H1 (cell line): ENCODE data around the gene CALCR. TPM values are rescaled to one million over a fixed set of nuclear protein-coding genes. Genes with fewer than 3 reads are reported as not detected.

Experiments used
- CTCF ChIA-PET: fragments of 300-600 bp; sonication (Branson Sonifier 250); formaldehyde crosslinking; loops from one replicate; lab custom pipeline; 2021; ENCODE audit not compliant: partially characterized antibody; lab: Charles Lee
- POLR2A ChIA-PET: fragments of 300-600 bp; sonication (Branson Sonifier 250); formaldehyde crosslinking; loops from one replicate; lab custom pipeline; 2021; ENCODE audit warnings: inconsistent platforms; ENCODE audit not compliant: partially characterized antibody; lab: Charles Lee
- DNase-seq, 2 experiments: peaks; one replicate each; pipeline versions ENCODE4 v3.0.0 to v3.0.0-alpha.2; 2010 to 2022; ENCODE audit warnings: low spot score in 2 of 2, low read depth in 1 of 2, mixed read lengths in 1 of 2
- FAIRE-seq: peaks from 2 replicates; lab custom pipeline; 2011; peaks lifted over from hg19 to GRCh38; lab: Jason Lieb, UNC
- H2AFZ ChIP-seq: 2 replicates; pipeline ENCODE4 v1.8.1; 2012; ENCODE audit warnings: low read length, inconsistent platforms
- H2AK5ac ChIP-seq: 2 replicates; pipeline ENCODE4 v1.6.1; 2013; ENCODE audit warnings: low read depth, low read length
- H2BK120ac ChIP-seq: replicated peaks from 2 replicates; pipeline ENCODE3; 2013; ENCODE audit warnings: low read depth, low read length, inconsistent platforms
- H2BK12ac ChIP-seq: 2 replicates; pipeline ENCODE4 v1.6.1; 2013; ENCODE audit warnings: low read depth, low read length
- H2BK15ac ChIP-seq: 2 replicates; pipeline ENCODE4 v1.6.1; 2013; ENCODE audit warnings: low read length
- H2BK20ac ChIP-seq: 2 replicates; pipeline ENCODE4 v1.6.1; 2013; ENCODE audit warnings: low read length
- H2BK5ac ChIP-seq: 2 replicates; pipeline ENCODE4 v1.6.1; 2013; ENCODE audit warnings: low read depth, low read length
- H3K14ac ChIP-seq: 2 replicates; pipeline ENCODE4 v1.6.1; 2013; ENCODE audit warnings: inconsistent platforms; ENCODE audit not compliant: insufficient read length
- H3K18ac ChIP-seq: 2 replicates; pipeline ENCODE4 v1.6.1; 2013; ENCODE audit warnings: low read length; ENCODE audit errors: extremely low read depth
- H3K23ac ChIP-seq: 2 replicates; pipeline ENCODE4 v1.6.1; 2013; ENCODE audit warnings: inconsistent platforms; ENCODE audit not compliant: insufficient read length
- H3K23me2 ChIP-seq: 2 replicates; pipeline ENCODE4 v1.6.1; 2013; ENCODE audit warnings: low read depth, low read length
- H3K27ac ChIP-seq: 2 replicates; pipeline ENCODE4 v1.6.1; 2011; ENCODE audit warnings: low read depth, low read length, inconsistent platforms
- H3K27me3 ChIP-seq, 4 experiments: replicated peaks in 1 of 4; 1 replicate in 1 of 4; 2 replicates in 3 of 4; pipeline versions ENCODE4 v1.6.1 to v1.8.1; 2011 to 2013; ENCODE audit warnings: low read length in 3 of 4, mild to moderate bottlenecking in 3 of 4, inconsistent platforms in 2 of 4, mixed read lengths in 2 of 4, moderate library complexity in 1 of 4; ENCODE audit not compliant: control insufficient read depth in 3 of 4, insufficient read depth in 3 of 4; ENCODE audit errors: extremely low read depth in 1 of 4
- H3K36me3 ChIP-seq, 4 experiments: 2 replicates each; pipeline versions ENCODE4 v1.6.1 to v1.8.1; 2011 to 2013; ENCODE audit warnings: mild to moderate bottlenecking in 4 of 4, low read length in 3 of 4, moderate library complexity in 2 of 4, control low read depth in 1 of 4, inconsistent platforms in 1 of 4; ENCODE audit not compliant: insufficient read depth in 4 of 4, control insufficient read depth in 2 of 4
- H3K4ac ChIP-seq: replicated peaks from 2 replicates; pipeline ENCODE3; 2013; ENCODE audit warnings: low read length, low read depth, mixed read lengths, inconsistent platforms; ENCODE audit not compliant: insufficient read length
- H3K4me1 ChIP-seq, 4 experiments: replicated peaks in 1 of 4; 1 replicate in 1 of 4; 2 replicates in 3 of 4; pipeline versions ENCODE4 v1.6.1 to v1.8.1; 2011 to 2013; ENCODE audit warnings: low read length in 3 of 4, inconsistent platforms in 2 of 4, mixed read lengths in 1 of 4; ENCODE audit not compliant: insufficient read depth in 4 of 4, control insufficient read depth in 3 of 4
- H3K4me2 ChIP-seq, 2 experiments: 2 replicates each; pipeline versions ENCODE4 v1.6.1 to v1.8.1; 2011 to 2013; ENCODE audit warnings: low read depth in 2 of 2, low read length in 2 of 2, control low read depth in 1 of 2, inconsistent platforms in 1 of 2, mild to moderate bottlenecking in 1 of 2; ENCODE audit not compliant: insufficient read depth in 1 of 2
- H3K4me3 ChIP-seq, 4 experiments: fragments of 200-600, 300-600 bp in 1 of 4; sonication (generic), shearing (Covaris generic), sonication (Bioruptor Twin) in 1 of 4; 2 replicates each; pipeline versions ENCODE4 v1.5.1 to v1.8.1; 2011 to 2016; ENCODE audit warnings: low read length in 4 of 4, low read depth in 3 of 4, control low read depth in 2 of 4, inconsistent platforms in 2 of 4, mild to moderate bottlenecking in 2 of 4, mixed read lengths in 1 of 4, moderate library complexity in 1 of 4; ENCODE audit not compliant: insufficient read depth in 2 of 4; ENCODE audit errors: extremely low read depth in 1 of 4
- H3K56ac ChIP-seq: replicated peaks from 2 replicates; pipeline ENCODE3; 2013; ENCODE audit warnings: low read depth, mild to moderate bottlenecking, mixed read lengths, low read length, inconsistent platforms; ENCODE audit not compliant: insufficient read length
- H3K79me1 ChIP-seq: 2 replicates; pipeline ENCODE4 v1.6.1; 2013; ENCODE audit warnings: low read depth, low read length, control low read depth
- H3K79me2 ChIP-seq, 2 experiments: 2 replicates each; pipeline versions ENCODE4 v1.6.1 to v1.8.1; 2012 to 2013; ENCODE audit warnings: low read length in 2 of 2, mild to moderate bottlenecking in 2 of 2, inconsistent platforms in 1 of 2; ENCODE audit not compliant: insufficient read depth in 2 of 2, control insufficient read depth in 1 of 2
- H3K9ac ChIP-seq, 4 experiments: replicated peaks in 1 of 4; 1 replicate in 1 of 4; 2 replicates in 3 of 4; pipeline versions ENCODE4 v1.6.1 to v1.8.1; 2011 to 2013; ENCODE audit warnings: low read depth in 3 of 4, low read length in 3 of 4, control low read depth in 2 of 4, mild to moderate bottlenecking in 2 of 4, moderate library complexity in 2 of 4, inconsistent platforms in 1 of 4; ENCODE audit errors: extremely low read depth in 1 of 4
- H3K9me3 ChIP-seq, 2 experiments: 2 replicates each; pipeline versions ENCODE4 v1.6.1 to v1.8.1; 2012 to 2013; ENCODE audit warnings: mild to moderate bottlenecking in 2 of 2, moderate library complexity in 2 of 2, control low read depth in 1 of 2, inconsistent platforms in 1 of 2, low read depth in 1 of 2, low read length in 1 of 2, mixed read lengths in 1 of 2; ENCODE audit not compliant: insufficient read depth in 2 of 2
- H4K20me1 ChIP-seq, 2 experiments: replicated peaks in 1 of 2; 2 replicates each; pipeline versions ENCODE3 to v1.8.1; 2011 to 2013; ENCODE audit warnings: inconsistent platforms in 2 of 2, low read length in 2 of 2, mild to moderate bottlenecking in 1 of 2; ENCODE audit not compliant: insufficient read depth in 2 of 2, control insufficient read depth in 1 of 2
- H4K5ac ChIP-seq: 2 replicates; pipeline ENCODE4 v1.6.1; 2013; ENCODE audit warnings: low read length, low read depth, mixed read lengths, inconsistent platforms; ENCODE audit not compliant: insufficient read length
- H4K8ac ChIP-seq: 2 replicates; pipeline ENCODE4 v1.8.0; 2013; ENCODE audit warnings: mild to moderate bottlenecking, moderate library complexity, low read length, inconsistent platforms; ENCODE audit not compliant: insufficient read depth; ENCODE audit errors: extremely low read depth
- H4K91ac ChIP-seq: replicated peaks from 2 replicates; pipeline ENCODE3; 2013; ENCODE audit warnings: low read length, mixed read lengths, inconsistent platforms; ENCODE audit not compliant: insufficient read length
- ASH2L ChIP-seq: fragments of 200-600, 300-600 bp; sonication (generic); IDR thresholded peaks from one replicate; pipeline ENCODE4 v1.7.1; 2017; ENCODE audit warnings: low read length
- HDAC6 ChIP-seq: IDR thresholded peaks from one replicate; pipeline ENCODE4 v1.7.1; 2012; ENCODE audit warnings: low read depth, mild to moderate bottlenecking, inconsistent platforms, low read length, moderate library complexity
- POLR2A ChIP-seq, 2 experiments: IDR thresholded peaks; 1 replicate in 1 of 2; 2 replicates in 1 of 2; pipeline ENCODE4 v1.6.1; 2011; ENCODE audit warnings: low read depth in 2 of 2, low read length in 2 of 2, mild to moderate bottlenecking in 2 of 2; ENCODE audit errors: control extremely low read depth in 1 of 2
- RXRA ChIP-seq: IDR thresholded peaks from 2 replicates; pipeline ENCODE4 v1.6.1; 2011; ENCODE audit warnings: low read depth, mild to moderate bottlenecking, low read length, moderate library complexity; ENCODE audit not compliant: insufficient read depth
- WGBS, 2 experiments: shearing (Covaris generic) in 1 of 2; methylation state at CpG; one replicate each; pipeline versions ENCODE4 v1.1.6 to v1.1.7; 2013 to 2015; ENCODE audit warnings: low lambda C conversion rate in 2 of 2, mixed read lengths in 2 of 2, inconsistent platforms in 1 of 2, low coverage in 1 of 2, missing lambda C conversion rate in 1 of 2; ENCODE audit not compliant: insufficient replicate concordance in 2 of 2, insufficient coverage in 1 of 2, insufficient read length in 1 of 2; ENCODE audit errors: extremely low coverage in 1 of 2, missing lambda C conversion rate in 1 of 2; 5-methylcytosine and 5-hydroxymethylcytosine counted together
- polyA plus RNA-seq, 7 experiments: library from polyadenylated mRNA; depleted of rRNA in 3 of 7; stranded (reverse) in 5 of 7; unstranded in 2 of 7; fragments of >200 nt in 5 of 7; fragments of 200-250 nt in 2 of 7; gene quantifications; 1 replicate in 5 of 7; 2 replicates in 1 of 7; 4 replicates in 1 of 7; pipeline versions ENCODE4 v1.2.1 to v1.2.3, GENCODE V29; 2011 to 2013; ENCODE audit warnings: missing spikeins in 2 of 7, mixed read lengths in 2 of 7
- total RNA-seq: library from RNA; stranded (reverse); fragmentation: NEBNext Ultra II Directional; extraction: Animal tissue kit (Norgen Biotek cat#: 25700); gene quantifications from 2 replicates; pipeline ENCODE4 v1.2.1, GENCODE V29; 2021

Gene CALCR
- total and polyA plus RNA-seq, 2 of the 8 experiments (the other 6 are each of a cell fraction or from before 2014, with no cell fraction given): 1.0 to 3.6 TPM

- Histone ChIP-seq H4K20me1 (no peaks in the 10 kb centered on the region), H3K9ac (no peak overlapping the region), H2AFZ (no peak overlapping the region), H2BK15ac (no peak overlapping the region), H3K9me3 (no peaks in the 10 kb centered on the region), H3K18ac (no peak overlapping the region), H4K5ac (no peak overlapping the region), H2BK120ac (no peak overlapping the region), H2BK5ac (no peak overlapping the region), H3K4me2 (no peak overlapping the region), H3K4me1 (no peaks in the 10 kb centered on the region), H3K79me1 (no peaks in the 10 kb centered on the region), H3K36me3 (no peaks in the 10 kb centered on the region), H3K27me3 (no peaks in the 10 kb centered on the region), H3K23ac (no peak overlapping the region), H3K56ac (no peak overlapping the region), H2AK5ac (no peak overlapping the region), H3K23me2 (no peaks in the 10 kb centered on the region), H3K27ac (no peak overlapping the region), H3K4ac (no peak overlapping the region), H3K79me2 (no peaks in the 10 kb centered on the region), H4K8ac (no peak overlapping the region), H3K14ac (no peak overlapping the region), H2BK20ac (no peak overlapping the region), H3K4me3 (no peak overlapping the region), H2BK12ac (no peak overlapping the region), H4K91ac (no peak overlapping the region)
- 79% methylated on average over 4 of the region's 4 CpGs; no CpG with 5 or more reads in 1 of the 2 experiments for WGBS, 2 experiments
- POLR2A ChIA-PET: interaction anchor here (1.1 kb wide), 1 partner anchor 48 kb away, joined by 3 read pairs; no protein-coding TSS in a partner anchor
- FAIRE-seq (no peak), DNase-seq (no peak)
- CTCF ChIA-PET: interaction anchor here (0.8 to 2.8 kb wide), 4 partner anchors 10 to 98 kb away, joined by 3 to 16 read pairs (median 4); no protein-coding TSS in a partner anchor
- TF ChIP-seq RXRA (no peak), HDAC6 (no peak), ASH2L (no peak), POLR2A (IDR thresholded peaks at IDR 0.05; ENCODE audit: control extremely low read depth in 1 of 2, low read depth in 2 of 2, low read length in 2 of 2) (no peak)
Measured at GRCh38 chr7:93453262-93453661, 121.3 kb downstream of the CALCR start.
